Measurements from ENCODE around the gene SLC22A2. TPM values are rescaled to one million over a fixed set of nuclear protein-coding genes. Genes with fewer than 3 reads are reported as not detected.

Gene SLC22A2
- total RNA-seq, 1 donor from 2014 or later: not detected

- TF ChIP-seq CTCF (conservative IDR thresholded peaks at IDR 0.05): no peak
- H3K27ac Mint-ChIP-seq: no peak overlapping the region
- H3K4me1 Mint-ChIP-seq (ENCODE audit: unreplicated experiment): peaks cover 17% of the 10 kb centered on the region
- no peaks in the 10 kb centered on the region for H3K9me3 Mint-ChIP-seq
- H3K27me3 Mint-ChIP-seq: peaks cover 79% of the 10 kb centered on the region
- no peak overlapping the region for H3K4me3 Mint-ChIP-seq
- DNase-seq (ENCODE audit: extremely low spot score, unreplicated experiment): no peak
- no peaks in the 10 kb centered on the region for H3K36me3 Mint-ChIP-seq
Measured at GRCh38 chr6:160259143-160259425, 463 bp upstream of the SLC22A2 start.

- Mint-ChIP-seq H3K27me3 (peaks cover 61% of the 10 kb centered on the region), H3K36me3 (no peaks in the 10 kb centered on the region), H3K4me1 (ENCODE audit: unreplicated experiment) (peaks cover 17% of the 10 kb centered on the region), H3K9me3 (no peaks in the 10 kb centered on the region), H3K27ac (no peak overlapping the region), H3K4me3 (no peak overlapping the region)
- TF ChIP-seq CTCF (conservative IDR thresholded peaks at IDR 0.05): no peak
- DNase-seq (ENCODE audit: extremely low spot score, unreplicated experiment): no peak
Measured at GRCh38 chr6:160256445-160256844, 2.2 kb downstream of the SLC22A2 start.

GRCh38 chr6:160254467-160255312 is 3.9 kb downstream of the SLC22A2 start:
- Mint-ChIP-seq H3K27me3 (peaks cover 50% of the 10 kb centered on the region), H3K9me3 (no peaks in the 10 kb centered on the region), H3K4me3 (no peak overlapping the region), H3K4me1 (ENCODE audit: unreplicated experiment) (peaks cover 16% of the 10 kb centered on the region), H3K36me3 (no peaks in the 10 kb centered on the region), H3K27ac (no peak overlapping the region)
- DNase-seq (ENCODE audit: extremely low spot score, unreplicated experiment): no peak
- no peak for TF ChIP-seq CTCF (conservative IDR thresholded peaks at IDR 0.05)

GRCh38 chr6:160253714-160254113 is 4.9 kb downstream of the SLC22A2 start:
- H3K9me3 Mint-ChIP-seq: no peaks in the 10 kb centered on the region
- peaks cover 42% of the 10 kb centered on the region for H3K27me3 Mint-ChIP-seq
- no peak for TF ChIP-seq CTCF (conservative IDR thresholded peaks at IDR 0.05)
- H3K36me3 Mint-ChIP-seq: no peaks in the 10 kb centered on the region
- peaks cover 13% of the 10 kb centered on the region for H3K4me1 Mint-ChIP-seq (ENCODE audit: unreplicated experiment)
- no peak for DNase-seq (ENCODE audit: extremely low spot score, unreplicated experiment)
- H3K27ac Mint-ChIP-seq: no peak overlapping the region
- no peak overlapping the region for H3K4me3 Mint-ChIP-seq

- H3K36me3 Mint-ChIP-seq: no peaks in the 10 kb centered on the region
- H3K4me1 Mint-ChIP-seq (ENCODE audit: unreplicated experiment): peaks cover 15% of the 10 kb centered on the region
- H3K4me3 Mint-ChIP-seq: no peak overlapping the region
- no peak overlapping the region for H3K27ac Mint-ChIP-seq
- DNase-seq (ENCODE audit: extremely low spot score, unreplicated experiment): no peak
- H3K27me3 Mint-ChIP-seq: peaks cover 45% of the 10 kb centered on the region
- TF ChIP-seq CTCF (conservative IDR thresholded peaks at IDR 0.05): no peak
- H3K9me3 Mint-ChIP-seq: no peaks in the 10 kb centered on the region
Measured at GRCh38 chr6:160253292-160253691, 5.3 kb downstream of the SLC22A2 start.
